ENCODE data around the gene MRPL54. TPM values are rescaled to one million over a fixed set of nuclear protein-coding genes. Genes with fewer than 3 reads are reported as not detected.

Gene MRPL54
- total and polyA plus RNA-seq, 9 donors = 14.5 to 113 (median 64.4) TPM

DNA sequence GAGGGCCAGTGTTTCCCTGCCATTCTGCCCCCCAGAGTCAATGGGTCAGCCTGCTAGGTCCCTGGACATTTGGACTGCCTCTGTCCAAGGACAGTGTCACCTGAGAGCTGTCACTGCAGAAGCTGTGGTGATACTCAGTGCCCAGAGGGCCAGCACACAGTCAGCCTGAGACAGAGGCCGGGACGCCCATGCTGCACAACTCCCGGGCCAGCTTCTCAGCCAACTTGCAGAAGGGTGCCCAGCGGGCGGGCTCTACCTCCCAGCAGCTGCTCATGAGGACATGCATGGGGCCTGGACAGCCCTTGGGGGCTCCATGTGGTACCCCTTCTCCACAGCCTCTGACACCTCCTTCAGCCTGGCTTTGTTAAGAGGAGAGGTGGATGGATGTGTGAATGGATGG, 13.3 kb downstream of the MRPL54 start:
- 89 to 100% (median 96%) methylated on average over 5 of the region's 5 CpGs for WGBS, 3 donors
- Histone ChIP-seq H3K36me3 (no peaks in the 10 kb centered on the region), H3K27me3 (no peaks in the 10 kb centered on the region), H3K4me1 (ENCODE audit: insufficient read depth) (no peaks in the 10 kb centered on the region), H3K27ac (no peak overlapping the region), H3K4me3 (no peak overlapping the region), H3K9me3 (no peaks in the 10 kb centered on the region)
- DNase-seq = no peak
- intact Hi-C loops (cut with DNase I) = no loop called here
- TF ChIP-seq POLR2A (IDR thresholded peaks at IDR 0.05) (no peak), EP300 (IDR thresholded peaks at IDR 0.05) (no peak)
- TF ChIP-seq, protein P1, sequence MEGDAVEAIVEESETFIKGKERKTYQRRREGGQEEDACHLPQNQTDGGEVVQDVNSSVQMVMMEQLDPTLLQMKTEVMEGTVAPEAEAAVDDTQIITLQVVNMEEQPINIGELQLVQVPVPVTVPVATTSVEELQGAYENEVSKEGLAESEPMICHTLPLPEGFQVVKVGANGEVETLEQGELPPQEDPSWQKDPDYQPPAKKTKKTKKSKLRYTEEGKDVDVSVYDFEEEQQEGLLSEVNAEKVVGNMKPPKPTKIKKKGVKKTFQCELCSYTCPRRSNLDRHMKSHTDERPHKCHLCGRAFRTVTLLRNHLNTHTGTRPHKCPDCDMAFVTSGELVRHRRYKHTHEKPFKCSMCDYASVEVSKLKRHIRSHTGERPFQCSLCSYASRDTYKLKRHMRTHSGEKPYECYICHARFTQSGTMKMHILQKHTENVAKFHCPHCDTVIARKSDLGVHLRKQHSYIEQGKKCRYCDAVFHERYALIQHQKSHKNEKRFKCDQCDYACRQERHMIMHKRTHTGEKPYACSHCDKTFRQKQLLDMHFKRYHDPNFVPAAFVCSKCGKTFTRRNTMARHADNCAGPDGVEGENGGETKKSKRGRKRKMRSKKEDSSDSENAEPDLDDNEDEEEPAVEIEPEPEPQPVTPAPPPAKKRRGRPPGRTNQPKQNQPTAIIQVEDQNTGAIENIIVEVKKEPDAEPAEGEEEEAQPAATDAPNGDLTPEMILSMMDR (IDR thresholded peaks at IDR 0.05) = no peak

DNA sequence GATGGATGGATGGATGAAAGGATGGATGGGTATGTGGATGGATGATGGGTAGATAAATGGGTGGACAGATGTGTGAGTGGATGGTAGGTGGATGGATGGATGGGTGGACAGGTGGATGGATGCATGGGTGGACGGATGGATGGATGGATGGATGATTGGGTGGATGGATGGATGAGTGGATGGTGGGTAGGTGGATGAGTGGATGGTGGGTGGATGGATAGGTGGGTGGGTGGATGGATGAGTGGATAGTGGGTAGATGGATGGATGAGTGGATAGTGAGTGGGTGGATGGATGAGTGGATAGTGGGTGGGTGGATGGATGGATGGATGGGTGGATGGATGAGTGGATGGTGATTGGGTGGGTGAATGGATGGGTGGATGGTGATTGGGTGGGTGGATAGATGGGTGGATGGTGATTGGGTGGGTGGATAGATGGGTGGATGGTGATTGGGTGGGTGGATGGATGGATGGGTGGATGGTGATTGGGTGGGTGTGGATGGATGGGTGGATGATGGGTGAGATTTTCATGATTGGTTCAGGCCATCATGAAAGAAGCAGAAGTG, 14.1 kb downstream of the MRPL54 start:
- WGBS, 3 donors = 80 to 93% (median 90%) methylated on average over 1 of the region's 1 CpG

DNA sequence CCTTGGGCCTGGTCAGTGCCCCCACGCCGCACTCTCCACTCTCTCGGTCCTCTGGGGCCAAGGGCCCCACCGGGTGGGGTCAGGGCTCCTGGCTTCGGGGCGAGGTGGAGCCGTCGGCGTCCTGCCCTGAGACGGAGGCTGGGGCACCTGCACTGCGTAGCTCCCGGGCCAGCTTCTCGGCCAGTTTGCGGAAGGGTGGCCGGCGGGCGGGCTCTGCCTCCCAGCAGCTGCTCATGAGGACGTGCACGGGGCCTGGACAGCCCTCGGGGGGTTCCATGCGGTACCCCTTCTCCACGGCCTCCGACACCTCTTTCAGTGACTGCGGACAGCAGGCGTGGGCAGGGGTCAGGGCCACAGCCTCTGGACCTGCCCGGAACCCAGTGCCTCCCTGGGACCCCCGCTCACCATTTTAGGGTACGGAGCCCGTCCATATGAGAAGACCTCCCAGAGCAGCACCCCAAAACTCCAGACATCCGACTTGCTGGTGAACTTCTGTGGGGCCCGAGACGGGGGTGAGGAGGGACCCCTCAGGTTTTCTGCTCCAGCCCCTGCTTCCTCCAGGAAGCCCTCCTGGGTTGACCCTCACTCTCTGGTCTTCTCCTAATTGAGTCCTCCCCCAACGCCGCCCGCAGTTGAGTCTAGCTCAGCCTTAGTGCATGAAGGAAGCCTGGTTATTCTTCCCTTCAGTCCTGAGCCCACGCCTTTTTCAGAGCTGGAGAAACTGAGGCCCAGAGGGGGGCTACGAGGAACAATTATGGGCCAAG, 15.8 kb downstream of the MRPL54 start:
- H3K27ac ChIP-seq = no peak overlapping the region
- no peaks in the 10 kb centered on the region for H3K27me3 ChIP-seq
- no peak for TF ChIP-seq POLR2A (IDR thresholded peaks at IDR 0.05)
- TF ChIP-seq, protein P1 (IDR thresholded peaks at IDR 0.05) = no peak
- no peak for TF ChIP-seq EP300 (IDR thresholded peaks at IDR 0.05)
- 74 to 81% (median 79%) methylated on average over 31 to 37 of the region's 37 CpGs for WGBS, 3 donors
- no peak for DNase-seq
- peaks cover 0 to 14% of the 10 kb centered on the region in 2 donors for H3K9me3 ChIP-seq
- no peaks in the 10 kb centered on the region for H3K4me1 ChIP-seq (ENCODE audit: insufficient read depth)
- H3K36me3 ChIP-seq = no peaks in the 10 kb centered on the region
- H3K4me3 ChIP-seq = no peak overlapping the region
- intact Hi-C loops (cut with DNase I) = no loop called here

More for the DNA sequence above, 14.1 kb downstream of the MRPL54 start:
- TF ChIP-seq, protein P1 (IDR thresholded peaks at IDR 0.05) = no peak
- peaks cover 0 to 4% of the 10 kb centered on the region in 2 donors for H3K9me3 ChIP-seq
- no peak overlapping the region for H3K27ac ChIP-seq
- H3K4me3 ChIP-seq = no peak overlapping the region
- no peaks in the 10 kb centered on the region for H3K27me3 ChIP-seq
- no peaks in the 10 kb centered on the region for H3K4me1 ChIP-seq (ENCODE audit: insufficient read depth)
- intact Hi-C loops (cut with DNase I) = no loop called here
- no peaks in the 10 kb centered on the region for H3K36me3 ChIP-seq
- no peak for DNase-seq

DNA sequence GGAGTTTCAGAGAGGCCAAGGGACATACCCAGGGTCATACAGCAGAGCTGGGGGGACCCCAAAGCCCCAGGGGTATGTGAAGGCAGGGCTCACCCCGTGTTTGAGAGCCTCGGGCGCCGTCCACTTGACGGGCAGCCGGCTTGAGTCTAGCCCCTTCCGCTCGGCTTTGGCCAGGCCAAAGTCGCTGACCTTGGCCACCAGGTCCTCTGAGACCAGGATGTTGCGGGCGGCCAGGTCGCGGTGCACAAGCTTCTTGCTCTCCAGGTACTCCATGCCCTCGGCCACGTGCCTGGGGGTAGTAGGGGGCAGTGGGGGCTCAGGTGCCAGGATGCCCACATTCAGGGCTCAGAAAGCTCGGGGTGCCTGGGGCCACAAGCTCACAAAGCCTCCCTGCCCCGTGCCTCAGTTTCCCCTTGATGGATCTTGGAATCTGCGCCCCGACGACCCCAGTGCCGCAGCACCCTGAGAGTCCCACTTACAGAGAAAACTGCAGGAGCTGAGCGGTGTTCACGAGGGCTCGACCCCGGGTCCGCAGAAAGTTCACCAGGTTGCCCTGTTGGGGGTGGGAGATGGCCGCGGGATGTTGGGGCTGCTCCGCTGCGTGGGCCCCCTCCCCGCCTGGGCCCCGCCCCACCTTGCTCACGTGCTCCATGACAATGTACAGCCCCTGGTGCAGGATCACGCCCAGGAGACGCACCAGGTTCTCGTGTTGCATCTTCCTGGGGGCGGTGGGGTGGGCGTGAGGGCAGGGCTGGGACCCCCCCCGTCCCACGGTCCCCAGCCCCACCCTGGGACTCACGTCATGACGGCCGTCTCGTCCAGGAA, 16.6 kb downstream of the MRPL54 start:
- 55 to 63% (median 60%) methylated on average over 22 to 44 of the region's 44 CpGs for WGBS, 3 donors
- H3K4me3 ChIP-seq = no peak overlapping the region
- DNase-seq = no peak
- H3K36me3 ChIP-seq = no peaks in the 10 kb centered on the region
- intact Hi-C loops (cut with DNase I) = no loop called here
- peaks cover 0 to 14% of the 10 kb centered on the region in 2 donors for H3K9me3 ChIP-seq
- H3K4me1 ChIP-seq (ENCODE audit: insufficient read depth) = no peaks in the 10 kb centered on the region
- H3K27me3 ChIP-seq = no peaks in the 10 kb centered on the region
- TF ChIP-seq POLR2A (IDR thresholded peaks at IDR 0.05) = no peak
- TF ChIP-seq EP300 (IDR thresholded peaks at IDR 0.05) = no peak
- TF ChIP-seq, protein P1 (IDR thresholded peaks at IDR 0.05) = no peak
- no peak overlapping the region for H3K27ac ChIP-seq

Measured in ovary (tissue), 9 donors.